ENCODE measurements around the gene RARA.
"Not testable (repeated sequence)": the region's sequence is repeated elsewhere in the genome, so short reads cannot be mapped to it uniquely, and the experiment has no call there.

- not testable (repeated sequence) for TF ChIP-seq POLR2A, POLR2AphosphoS5 (IDR thresholded peaks at IDR 0.05; ENCODE audit: low read depth, low read length)
These were observed 67.6 kb downstream of the RARA start for GRCh38 chr17:40376541-40376940.
